H1 (cell line): ENCODE measurements around the gene KCTD11. TPM values are rescaled to one million over a fixed set of nuclear protein-coding genes. Genes with fewer than 3 reads are reported as not detected.

ENCODE experiments used
- EP300 ChIP-seq, 2 experiments: IDR thresholded peaks; 1 replicate in 1 of 2; 2 replicates in 1 of 2; pipeline ENCODE4 v1.6.1; 2011 to 2012; ENCODE audit warnings: low read depth in 2 of 2, low read length in 2 of 2, mild to moderate bottlenecking in 2 of 2, borderline replicate concordance in 1 of 2, inconsistent platforms in 1 of 2, moderate library complexity in 1 of 2
- GTF2F1 ChIP-seq: IDR thresholded peaks from 2 replicates; pipeline ENCODE4 v1.6.1; 2012; ENCODE audit warnings: low read depth, low read length, improper control_type of control experiment, borderline replicate concordance
- MAFK ChIP-seq: IDR thresholded peaks from 2 replicates; pipeline ENCODE4 v1.6.1; 2012; ENCODE audit warnings: low read depth, mild to moderate bottlenecking, improper control_type of control experiment, low read length
- POLR2A ChIP-seq, 2 experiments: IDR thresholded peaks; 1 replicate in 1 of 2; 2 replicates in 1 of 2; pipeline ENCODE4 v1.6.1; 2011; ENCODE audit warnings: low read depth in 2 of 2, low read length in 2 of 2, mild to moderate bottlenecking in 2 of 2; ENCODE audit errors: control extremely low read depth in 1 of 2
- SUZ12 ChIP-seq: fragments of 200-600 bp; sonication (generic); IDR thresholded peaks from 2 replicates; pipeline ENCODE4 v1.6.1; 2012; ENCODE audit warnings: mild to moderate bottlenecking, inconsistent platforms, low read length, moderate library complexity, mixed read lengths
- polyA plus RNA-seq, 7 experiments: library from polyadenylated mRNA; depleted of rRNA in 3 of 7; stranded (reverse) in 5 of 7; unstranded in 2 of 7; fragments of >200 nt in 5 of 7; fragments of 200-250 nt in 2 of 7; gene quantifications; 1 replicate in 5 of 7; 2 replicates in 1 of 7; 4 replicates in 1 of 7; pipeline versions ENCODE4 v1.2.1 to v1.2.3, GENCODE V29; 2011 to 2013; ENCODE audit warnings: missing spikeins in 2 of 7, mixed read lengths in 2 of 7
- total RNA-seq: library from RNA; stranded (reverse); fragmentation: NEBNext Ultra II Directional; extraction: Animal tissue kit (Norgen Biotek cat#: 25700); gene quantifications from 2 replicates; pipeline ENCODE4 v1.2.1, GENCODE V29; 2021
- TF ChIP-seq, protein P1 (sequence below), 3 experiments: IDR thresholded peaks; 1 replicate in 2 of 3; 2 replicates in 1 of 3; pipeline versions ENCODE4 v1.5.1 to v1.6.1; 2011; ENCODE audit warnings: low read length in 3 of 3, mild to moderate bottlenecking in 3 of 3, inconsistent platforms in 2 of 3, low read depth in 1 of 3, moderate library complexity in 1 of 3; ENCODE audit not compliant: insufficient read depth in 1 of 3; ENCODE audit errors: control extremely low read depth in 1 of 3

KCTD11 gene
- total and polyA plus RNA-seq, 2 of the 8 experiments (the other 6 are each of a cell fraction or from before 2014, with no cell fraction given): 8.6 to 9.2 TPM

DNA sequence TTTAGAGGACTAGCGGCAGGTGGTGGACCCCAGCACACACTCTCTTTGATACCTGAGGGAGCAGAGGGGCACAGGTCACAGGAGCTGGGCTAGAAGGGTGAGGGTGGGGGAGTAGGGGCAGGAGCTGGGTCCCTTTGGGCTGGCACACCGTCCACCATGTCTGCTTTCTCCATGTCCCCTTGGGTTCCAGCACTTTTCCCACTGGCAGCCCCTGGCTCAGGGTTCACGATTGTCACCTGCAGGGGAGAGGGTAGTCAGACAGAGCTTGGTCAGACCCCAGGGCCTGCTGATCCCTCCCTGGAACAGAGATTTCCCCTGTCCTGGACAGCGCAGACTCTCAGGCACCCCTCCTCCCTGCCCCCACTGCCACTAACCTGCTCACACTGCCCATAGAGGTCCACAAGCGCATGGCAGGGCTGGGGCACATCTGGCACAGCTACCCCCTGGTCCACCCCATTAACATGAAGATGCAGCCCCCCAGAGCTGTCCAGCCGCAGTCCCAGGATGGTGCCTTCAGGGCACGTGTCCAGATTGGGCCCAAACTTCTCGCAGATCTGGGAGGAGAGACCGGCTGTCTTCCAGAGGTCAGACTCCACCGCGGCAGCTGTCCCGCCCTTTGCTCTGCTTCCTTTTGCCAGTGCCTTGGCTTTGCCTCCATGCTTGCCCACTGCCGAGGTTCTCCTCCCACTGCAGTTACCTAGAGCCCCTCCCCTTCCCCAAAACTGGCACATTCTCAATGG lies 33.7 kb upstream of the KCTD11 start (continued):
- TF ChIP-seq, protein P1, sequence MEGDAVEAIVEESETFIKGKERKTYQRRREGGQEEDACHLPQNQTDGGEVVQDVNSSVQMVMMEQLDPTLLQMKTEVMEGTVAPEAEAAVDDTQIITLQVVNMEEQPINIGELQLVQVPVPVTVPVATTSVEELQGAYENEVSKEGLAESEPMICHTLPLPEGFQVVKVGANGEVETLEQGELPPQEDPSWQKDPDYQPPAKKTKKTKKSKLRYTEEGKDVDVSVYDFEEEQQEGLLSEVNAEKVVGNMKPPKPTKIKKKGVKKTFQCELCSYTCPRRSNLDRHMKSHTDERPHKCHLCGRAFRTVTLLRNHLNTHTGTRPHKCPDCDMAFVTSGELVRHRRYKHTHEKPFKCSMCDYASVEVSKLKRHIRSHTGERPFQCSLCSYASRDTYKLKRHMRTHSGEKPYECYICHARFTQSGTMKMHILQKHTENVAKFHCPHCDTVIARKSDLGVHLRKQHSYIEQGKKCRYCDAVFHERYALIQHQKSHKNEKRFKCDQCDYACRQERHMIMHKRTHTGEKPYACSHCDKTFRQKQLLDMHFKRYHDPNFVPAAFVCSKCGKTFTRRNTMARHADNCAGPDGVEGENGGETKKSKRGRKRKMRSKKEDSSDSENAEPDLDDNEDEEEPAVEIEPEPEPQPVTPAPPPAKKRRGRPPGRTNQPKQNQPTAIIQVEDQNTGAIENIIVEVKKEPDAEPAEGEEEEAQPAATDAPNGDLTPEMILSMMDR (IDR thresholded peaks at IDR 0.05; ENCODE audit: control extremely low read depth in 1 of 3, insufficient read depth in 1 of 3, low read depth in 1 of 3, low read length in 3 of 3): no peak
- TF ChIP-seq MAFK: no peak
- TF ChIP-seq GTF2F1: no peak
- TF ChIP-seq POLR2A (IDR thresholded peaks at IDR 0.05; ENCODE audit: control extremely low read depth in 1 of 2, low read depth in 2 of 2, low read length in 2 of 2): no peak
- TF ChIP-seq EP300 (IDR thresholded peaks at IDR 0.05; ENCODE audit: borderline replicate concordance in 1 of 2, low read depth in 2 of 2, low read length in 2 of 2): no peak
- TF ChIP-seq SUZ12: no peak
